Glomerular visceral epithelial cell (primary cell): ENCODE data around the gene GPR26.

Experiments used
- DNase-seq: peaks from one replicate; pipeline ENCODE4 v3.0.0-alpha.2; 2016; ENCODE audit errors: extremely low spot score

Gene GPR26

GRCh38 chr10:123666318-123667236 lies at the start of gene GPR26:
GPR26 (plus strand) TSS chr10:123666355; CDS start chr10:123666408, 53 bp downstream.
- no peak for DNase-seq

GRCh38 chr10:123618224-123618623 lies 47.9 kb upstream of the GPR26 start:
- no peak for DNase-seq

- DNase-seq, result no peak
Observed at GRCh38 chr10:123619067-123619855, 46.9 kb upstream of the GPR26 start.

- no peak for DNase-seq
Observed at GRCh38 chr10:123620621-123621020, 45.5 kb upstream of the GPR26 start.

- DNase-seq, result no peak
Observed at GRCh38 chr10:123621492-123621891, 44.7 kb upstream of the GPR26 start.

- DNase-seq, result no peak
Observed at GRCh38 chr10:123621916-123622315, 44.2 kb upstream of the GPR26 start.

- DNase-seq, result no peak
Observed at GRCh38 chr10:123622381-123622780, 43.8 kb upstream of the GPR26 start.

- no peak for DNase-seq
Observed at GRCh38 chr10:123624086-123624485, 42.1 kb upstream of the GPR26 start.

- DNase-seq, result no peak
Observed at GRCh38 chr10:123633106-123633505, 33.0 kb upstream of the GPR26 start.

- no peak for DNase-seq
Observed at GRCh38 chr10:123633636-123634035, 32.5 kb upstream of the GPR26 start.

GRCh38 chr10:123634221-123634620 lies 31.9 kb upstream of the GPR26 start:
- no peak for DNase-seq

- no peak for DNase-seq
Observed at GRCh38 chr10:123635131-123635530, 31.0 kb upstream of the GPR26 start.

GRCh38 chr10:123635745-123636144 lies 30.4 kb upstream of the GPR26 start:
- no peak for DNase-seq

GRCh38 chr10:123636598-123637325 lies 29.4 kb upstream of the GPR26 start:
- no peak for DNase-seq

GRCh38 chr10:123637326-123637880 lies 28.8 kb upstream of the GPR26 start:
- DNase-seq, result no peak

GRCh38 chr10:123639131-123639530 lies 27.0 kb upstream of the GPR26 start:
- no peak for DNase-seq

- no peak for DNase-seq
Observed at GRCh38 chr10:123640016-123640535, 26.1 kb upstream of the GPR26 start.

- DNase-seq, result no peak
Observed at GRCh38 chr10:123642293-123642692, 23.9 kb upstream of the GPR26 start.

GRCh38 chr10:123642697-123643096 lies 23.5 kb upstream of the GPR26 start:
- DNase-seq, result no peak

GRCh38 chr10:123643315-123643714 lies 22.8 kb upstream of the GPR26 start:
- no peak for DNase-seq

- DNase-seq, result no peak
Observed at GRCh38 chr10:123645016-123645415, 21.1 kb upstream of the GPR26 start.

- no peak for DNase-seq
Observed at GRCh38 chr10:123645615-123646014, 20.5 kb upstream of the GPR26 start.
